K562 (cell line): Measurements from ENCODE around the gene ERICH6B.

Source experiments
- LEF1 ChIP-seq: fragments of 450-650 bp; IDR thresholded peaks from 2 replicates; pipeline ENCODE4 v1.6.1; 2016; ENCODE audit warnings: mild to moderate bottlenecking
- MAFK ChIP-seq: IDR thresholded peaks from 2 replicates; pipeline ENCODE4 v1.6.1; 2011; ENCODE audit warnings: low read length, improper control_type of control experiment
- MED1 ChIP-seq: sonication (generic); formaldehyde crosslinking; IDR thresholded peaks from 2 replicates; pipeline ENCODE4 v1.8.1; 2023; ENCODE audit warnings: missing genetic modification reagents, borderline replicate concordance
- ZKSCAN8 ChIP-seq: fragments of 200-800 bp; sonication (Bioruptor generic); IDR thresholded peaks from 2 replicates; pipeline ENCODE4 v1.6.1; 2016; ENCODE audit warnings: missing genetic modification characterization, missing compliant biosample characterization
- TF ChIP-seq, protein P1 (sequence below): IDR thresholded peaks from 3 replicates; pipeline ENCODE4 v1.6.1; 2011; ENCODE audit warnings: borderline replicate concordance, mild to moderate bottlenecking; ENCODE audit not compliant: insufficient read length, insufficient read depth

DNA sequence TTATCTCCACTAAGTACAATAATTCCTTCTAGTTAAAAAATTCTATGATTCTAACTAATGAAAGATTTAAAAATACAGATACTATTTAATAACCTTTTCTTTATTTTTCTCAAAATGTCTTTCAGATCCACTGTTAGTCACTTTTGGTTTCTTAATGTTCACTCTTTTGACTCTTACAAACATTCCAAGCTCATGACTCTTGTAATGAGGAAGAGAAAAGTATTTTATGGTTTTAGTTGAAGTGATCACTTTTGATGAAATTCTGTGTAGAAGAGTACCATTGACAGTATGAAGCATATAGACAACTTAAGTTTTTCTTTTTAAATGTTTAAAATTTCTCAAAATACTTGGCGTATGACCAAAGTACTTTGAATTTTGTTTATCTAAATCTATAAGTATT, 123.0 kb downstream of the ERICH6B start:
- no peak for TF ChIP-seq ZKSCAN8 (CRISPR knock-in tag)
- TF ChIP-seq, protein P1, sequence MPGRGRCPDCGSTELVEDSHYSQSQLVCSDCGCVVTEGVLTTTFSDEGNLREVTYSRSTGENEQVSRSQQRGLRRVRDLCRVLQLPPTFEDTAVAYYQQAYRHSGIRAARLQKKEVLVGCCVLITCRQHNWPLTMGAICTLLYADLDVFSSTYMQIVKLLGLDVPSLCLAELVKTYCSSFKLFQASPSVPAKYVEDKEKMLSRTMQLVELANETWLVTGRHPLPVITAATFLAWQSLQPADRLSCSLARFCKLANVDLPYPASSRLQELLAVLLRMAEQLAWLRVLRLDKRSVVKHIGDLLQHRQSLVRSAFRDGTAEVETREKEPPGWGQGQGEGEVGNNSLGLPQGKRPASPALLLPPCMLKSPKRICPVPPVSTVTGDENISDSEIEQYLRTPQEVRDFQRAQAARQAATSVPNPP: no peak
- no peak for TF ChIP-seq MAFK
- no peak for TF ChIP-seq MED1 (CRISPR knock-in tag)
- TF ChIP-seq LEF1: no peak
